Hepatocyte (in vitro differentiated cells): ENCODE results near the gene GLRX. TPM values are rescaled to one million over a fixed set of nuclear protein-coding genes. Genes with fewer than 3 reads are reported as not detected.
"Not testable (repeated sequence)": the region's sequence is repeated elsewhere in the genome, so short reads cannot be mapped to it uniquely, and the experiment has no call there.

Experiments
- DNase-seq: peaks from one replicate; pipeline ENCODE4 v3.0.0-alpha.2; 2016; ENCODE audit warnings: low spot score
- H2AFZ ChIP-seq: fragments of 200-600 bp; sonication (generic); 2 replicates; pipeline ENCODE4 v1.6.0; 2016; ENCODE audit warnings: antibody characterized with exemption, mild to moderate bottlenecking
- H3K27ac ChIP-seq: fragments of 200-600 bp; sonication (generic); 2 replicates; pipeline ENCODE4 v1.5.1; 2016; ENCODE audit warnings: mild to moderate bottlenecking
- H3K27me3 ChIP-seq: fragments of 200-600 bp; sonication (generic); 2 replicates; pipeline ENCODE4 v1.6.1; 2016
- H3K36me3 ChIP-seq: fragments of 200-600 bp; sonication (generic); replicated peaks from 2 replicates; pipeline ENCODE4 v1.5.1; 2016; ENCODE audit warnings: low read depth; ENCODE audit not compliant: insufficient read depth
- H3K4me1 ChIP-seq: fragments of 200-600 bp; sonication (generic); 2 replicates; pipeline ENCODE4 v1.5.1; 2016; ENCODE audit warnings: mild to moderate bottlenecking, moderate library complexity; ENCODE audit not compliant: insufficient read depth
- H3K4me2 ChIP-seq: fragments of 200-600 bp; sonication (generic); 2 replicates; pipeline ENCODE4 v1.6.0; 2016
- H3K4me3 ChIP-seq: fragments of 200-600 bp; sonication (generic); 2 replicates; pipeline ENCODE4 v1.5.1; 2016; ENCODE audit warnings: mild to moderate bottlenecking
- H3K79me2 ChIP-seq: fragments of 200-600 bp; sonication (generic); 2 replicates; pipeline ENCODE4 v1.6.0; 2017; ENCODE audit warnings: mild to moderate bottlenecking
- H3K9me2 ChIP-seq: fragments of 200-600 bp; sonication (generic); replicated peaks from 2 replicates; pipeline ENCODE4 v1.6.0; 2017; ENCODE audit warnings: mild to moderate bottlenecking; ENCODE audit not compliant: insufficient read depth
- H3K9me3 ChIP-seq: fragments of 200-600 bp; sonication (generic); 2 replicates; pipeline ENCODE4 v1.5.1; 2016; ENCODE audit warnings: low read depth, mild to moderate bottlenecking
- H4K20me1 ChIP-seq: fragments of 200-600 bp; sonication (generic); 2 replicates; pipeline ENCODE4 v1.6.0; 2016; ENCODE audit warnings: mild to moderate bottlenecking; ENCODE audit not compliant: insufficient read depth, poor library complexity, severe bottlenecking
- EZH2 ChIP-seq: fragments of 200-600 bp; sonication (generic); IDR thresholded peaks from 2 replicates; pipeline ENCODE4 v1.6.1; 2016; ENCODE audit warnings: antibody characterized with exemption, mild to moderate bottlenecking, borderline replicate concordance
- EZH2phosphoT487 ChIP-seq: fragments of 200-600 bp; sonication (generic); IDR thresholded peaks from one replicate; pipeline ENCODE4 v1.6.1; 2018; ENCODE audit warnings: antibody characterized with exemption, mild to moderate bottlenecking, low read depth, moderate library complexity; ENCODE audit not compliant: unreplicated experiment, severe bottlenecking
- whole genome bisulfite sequencing: methylation state at CpG from one replicate; pipeline ENCODE4 v1.1.6; 2016; ENCODE audit warnings: low lambda C conversion rate; ENCODE audit errors: missing lambda C conversion rate; 5-methylcytosine and 5-hydroxymethylcytosine counted together
- polyA plus RNA-seq: library from polyadenylated mRNA; unstranded; fragments of >200 nt; fragmentation: Nextera tagmentation; extraction: Ambion mirVana; gene quantifications from 2 replicates; pipeline ENCODE4 v1.2.1, GENCODE V29; 2016
- total RNA-seq: library from RNA; depleted of rRNA; stranded (reverse); fragments of >200 nt; gene quantifications from 2 replicates; pipeline ENCODE4 v1.2.3, GENCODE V29; 2014
- TF ChIP-seq, protein P1 (sequence below): fragments of 200-600 bp; sonication (generic); IDR thresholded peaks from 2 replicates; pipeline ENCODE4 v1.5.1; 2016; ENCODE audit warnings: antibody characterized with exemption, mild to moderate bottlenecking; ENCODE audit not compliant: poor library complexity

GLRX gene
- total and polyA plus RNA-seq, 2 experiments from 2014 or later = 79.1 to 101 TPM

DNA sequence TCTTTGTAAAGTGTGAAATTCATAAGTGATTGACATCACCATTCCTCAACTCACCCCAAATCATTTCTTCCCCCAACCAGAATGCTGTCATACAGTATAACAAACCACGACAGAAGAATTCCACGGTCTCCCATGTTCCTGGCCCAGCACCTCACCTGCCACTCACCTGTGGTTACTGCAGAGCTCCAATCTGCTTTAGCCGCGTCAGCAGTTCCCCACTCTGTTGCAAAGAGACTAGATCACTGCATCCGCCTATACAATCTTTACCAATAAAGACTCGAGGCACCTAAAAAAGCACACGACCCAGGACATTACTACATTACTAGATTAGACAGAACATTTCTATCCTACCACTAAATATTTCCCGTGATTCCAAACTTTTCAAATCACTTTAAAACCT, 6.2 kb downstream of the GLRX start:
- no peak overlapping the region for H3K27ac ChIP-seq
- no peaks in the 10 kb centered on the region for H3K9me2 ChIP-seq
- WGBS = 95% methylated on average over 8 of the region's 8 CpGs
- peaks cover 57% of the 10 kb centered on the region for H3K79me2 ChIP-seq
- no peak overlapping the region for H3K4me3 ChIP-seq
- H3K36me3 ChIP-seq = no peaks in the 10 kb centered on the region
- H4K20me1 ChIP-seq = peaks cover 3% of the 10 kb centered on the region
- TF ChIP-seq, protein P1, sequence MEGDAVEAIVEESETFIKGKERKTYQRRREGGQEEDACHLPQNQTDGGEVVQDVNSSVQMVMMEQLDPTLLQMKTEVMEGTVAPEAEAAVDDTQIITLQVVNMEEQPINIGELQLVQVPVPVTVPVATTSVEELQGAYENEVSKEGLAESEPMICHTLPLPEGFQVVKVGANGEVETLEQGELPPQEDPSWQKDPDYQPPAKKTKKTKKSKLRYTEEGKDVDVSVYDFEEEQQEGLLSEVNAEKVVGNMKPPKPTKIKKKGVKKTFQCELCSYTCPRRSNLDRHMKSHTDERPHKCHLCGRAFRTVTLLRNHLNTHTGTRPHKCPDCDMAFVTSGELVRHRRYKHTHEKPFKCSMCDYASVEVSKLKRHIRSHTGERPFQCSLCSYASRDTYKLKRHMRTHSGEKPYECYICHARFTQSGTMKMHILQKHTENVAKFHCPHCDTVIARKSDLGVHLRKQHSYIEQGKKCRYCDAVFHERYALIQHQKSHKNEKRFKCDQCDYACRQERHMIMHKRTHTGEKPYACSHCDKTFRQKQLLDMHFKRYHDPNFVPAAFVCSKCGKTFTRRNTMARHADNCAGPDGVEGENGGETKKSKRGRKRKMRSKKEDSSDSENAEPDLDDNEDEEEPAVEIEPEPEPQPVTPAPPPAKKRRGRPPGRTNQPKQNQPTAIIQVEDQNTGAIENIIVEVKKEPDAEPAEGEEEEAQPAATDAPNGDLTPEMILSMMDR = no peak
- no peak for TF ChIP-seq EZH2phosphoT487
- TF ChIP-seq EZH2 = no peak
- no peak overlapping the region for H2AFZ ChIP-seq
- H3K4me2 ChIP-seq = no peak overlapping the region
- H3K27me3 ChIP-seq = no peaks in the 10 kb centered on the region
- no peaks in the 10 kb centered on the region for H3K9me3 ChIP-seq
- H3K4me1 ChIP-seq = peaks cover 37% of the 10 kb centered on the region
- no peak for DNase-seq

DNA sequence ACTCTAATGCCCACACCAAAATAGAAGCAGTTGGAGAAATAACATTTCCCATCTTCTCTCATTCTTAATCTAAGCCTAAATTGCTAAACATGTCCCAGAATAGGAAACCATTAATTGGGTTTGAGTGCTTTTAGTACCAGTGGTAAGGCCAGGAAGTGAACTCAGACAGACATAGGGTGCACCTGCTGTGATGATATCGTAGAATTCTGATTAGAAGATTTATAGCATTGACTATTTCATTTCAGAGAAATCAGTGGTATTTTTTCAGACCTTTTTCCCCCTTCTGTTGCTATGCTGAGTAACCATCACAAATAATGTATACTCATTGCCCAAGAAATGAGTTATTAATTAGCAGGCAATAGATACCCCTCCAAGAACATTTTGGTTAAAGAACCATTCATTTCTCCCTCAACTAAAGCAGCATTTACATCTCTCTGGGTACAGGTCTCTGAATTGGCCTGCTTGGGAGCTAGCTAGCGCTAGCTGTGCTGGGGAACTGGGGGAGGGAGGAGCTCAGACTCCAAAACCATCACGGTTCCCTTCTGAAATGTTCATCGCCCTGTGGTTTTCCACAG, 7.3 kb downstream of the GLRX start:
- Histone ChIP-seq H3K9me2 (no peaks in the 10 kb centered on the region), H3K27me3 (no peaks in the 10 kb centered on the region), H3K27ac (no peak overlapping the region), H3K9me3 (no peaks in the 10 kb centered on the region), H3K36me3 (no peaks in the 10 kb centered on the region), H3K4me2 (no peak overlapping the region), H3K4me3 (no peak overlapping the region), H3K79me2 (peaks cover 46% of the 10 kb centered on the region), H2AFZ (no peak overlapping the region), H4K20me1 (no peaks in the 10 kb centered on the region), H3K4me1 (peaks cover 42% of the 10 kb centered on the region)
- DNase-seq = no peak
- WGBS = 96% methylated on average over 4 of the region's 4 CpGs
- no peak for TF ChIP-seq EZH2phosphoT487
- TF ChIP-seq, protein P1 = no peak
- no peak for TF ChIP-seq EZH2

DNA sequence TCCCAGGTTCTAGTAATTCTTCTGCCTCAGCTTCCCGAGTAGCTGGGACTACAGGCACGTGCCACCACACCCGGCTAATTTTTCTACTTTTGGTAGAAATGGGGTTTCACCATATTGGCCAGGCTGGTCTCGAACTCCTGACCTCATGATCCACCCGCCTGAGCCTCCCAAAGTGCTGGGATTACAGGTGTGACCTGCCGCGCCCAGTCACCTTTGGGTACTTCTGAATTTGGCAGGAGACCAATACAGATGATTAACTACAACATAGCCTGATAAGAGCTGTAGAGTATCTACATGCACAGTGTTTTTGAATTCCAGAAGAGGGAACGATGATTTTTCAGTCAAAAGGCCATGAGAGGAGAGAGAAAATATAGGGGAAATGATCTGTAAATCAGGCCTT, 9.5 kb downstream of the GLRX start:
- peaks cover 46% of the 10 kb centered on the region for H3K4me1 ChIP-seq
- not testable (repeated sequence) for H3K4me3 ChIP-seq, H2AFZ ChIP-seq, H3K36me3 ChIP-seq, H3K9me3 ChIP-seq, H3K9me2 ChIP-seq, H4K20me1 ChIP-seq, H3K27me3 ChIP-seq, H3K4me2 ChIP-seq, DNase-seq
- peak overlapping the region; percentile 96 for H3K27ac ChIP-seq
- 85% methylated on average over 8 of the region's 8 CpGs for WGBS
- peaks cover 24% of the 10 kb centered on the region for H3K79me2 ChIP-seq

DNA sequence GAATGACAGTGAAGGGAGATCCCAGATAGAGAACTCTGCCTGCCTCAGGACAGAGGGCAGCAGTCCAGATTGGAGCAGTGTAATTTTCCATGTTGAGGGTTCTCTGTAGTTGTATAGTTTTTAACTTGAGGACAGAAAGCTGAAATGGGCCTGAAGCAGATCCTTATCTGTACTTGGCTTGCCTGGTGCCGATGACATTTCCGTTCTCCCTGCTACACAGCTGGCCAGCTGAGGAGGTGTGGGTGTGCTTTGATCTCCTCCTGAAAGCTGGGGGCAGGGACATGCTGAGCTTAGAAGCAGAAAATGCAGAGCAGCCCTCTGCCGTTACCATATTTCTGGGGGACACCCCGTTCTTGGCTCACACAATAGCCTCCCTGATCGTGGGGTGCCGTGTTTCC, 10.5 kb downstream of the GLRX start:
- Histone ChIP-seq H2AFZ (no peak overlapping the region), H3K4me1 (peaks cover 40% of the 10 kb centered on the region), H3K27ac (peak overlapping the region; percentile 96), H3K27me3 (no peaks in the 10 kb centered on the region), H3K9me3 (no peaks in the 10 kb centered on the region), H4K20me1 (no peaks in the 10 kb centered on the region), H3K4me2 (peak overlapping the region; percentile 56), H3K36me3 (no peaks in the 10 kb centered on the region), H3K9me2 (no peaks in the 10 kb centered on the region), H3K79me2 (peaks cover 15% of the 10 kb centered on the region), H3K4me3 (no peak overlapping the region)
- peak; percentile 58 for DNase-seq
- WGBS = 26% methylated on average over 6 of the region's 6 CpGs
- no peak for TF ChIP-seq EZH2phosphoT487
- TF ChIP-seq EZH2 = no peak
- TF ChIP-seq, protein P1 = no peak

DNA sequence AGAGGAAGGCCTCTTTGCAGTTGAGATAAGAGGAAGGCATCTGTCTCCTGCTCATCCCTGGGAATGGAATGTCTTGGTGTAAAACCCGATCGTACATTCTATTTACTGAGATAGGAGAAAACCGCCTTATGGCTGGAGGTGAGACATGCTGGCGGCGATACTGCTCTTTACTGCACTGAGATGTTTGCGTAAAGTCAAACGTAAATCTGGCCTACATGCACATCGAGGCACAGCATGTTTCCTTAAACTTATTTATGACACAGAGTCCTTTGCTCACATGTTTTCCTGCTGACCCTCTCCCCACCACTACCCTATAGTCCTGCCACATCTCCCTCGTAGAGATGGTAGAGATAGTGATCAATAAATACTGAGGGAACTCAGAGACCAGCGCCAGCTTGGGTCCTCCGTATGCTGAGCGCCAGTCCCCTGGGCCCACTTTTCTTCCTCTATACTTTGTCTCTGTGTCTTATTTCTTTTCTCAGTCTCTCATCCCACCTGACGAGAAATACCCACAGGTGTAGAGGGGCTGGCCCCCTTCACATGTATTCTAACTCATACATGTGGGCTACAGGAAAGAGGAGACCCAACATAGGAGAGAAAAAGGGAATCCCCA, 11.0 kb downstream of the GLRX start:
- not testable (repeated sequence) for H3K36me3 ChIP-seq, H4K20me1 ChIP-seq, H3K27me3 ChIP-seq, H2AFZ ChIP-seq, H3K9me2 ChIP-seq, H3K9me3 ChIP-seq, H3K4me3 ChIP-seq, DNase-seq
- Histone ChIP-seq H3K4me1 (peaks cover 37% of the 10 kb centered on the region), H3K4me2 (peak overlapping the region; percentile 63), H3K79me2 (peaks cover 11% of the 10 kb centered on the region), H3K27ac (peak overlapping the region; percentile 96)
- WGBS = 40% methylated on average over 13 of the region's 13 CpGs

DNA sequence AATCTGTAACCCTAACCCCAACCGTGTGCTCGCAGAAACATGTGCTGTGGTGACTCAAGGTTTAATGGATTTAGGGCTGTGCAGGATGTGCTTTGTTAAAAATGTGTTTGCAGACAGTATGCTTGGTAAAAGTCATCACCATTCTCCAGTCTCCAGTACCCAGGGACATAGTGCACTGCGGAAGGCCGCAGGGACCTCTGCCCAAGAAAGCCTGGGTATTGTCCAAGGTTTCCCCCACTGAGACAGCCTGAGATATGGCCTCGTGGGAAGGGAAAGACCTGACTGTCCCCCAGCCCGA, 11.5 kb downstream of the GLRX start:
- not testable (repeated sequence) for H3K79me2 ChIP-seq, H4K20me1 ChIP-seq, H3K4me3 ChIP-seq, H2AFZ ChIP-seq, H3K27me3 ChIP-seq, H3K36me3 ChIP-seq, H3K9me2 ChIP-seq, H3K9me3 ChIP-seq, DNase-seq
- Histone ChIP-seq H3K27ac (peak overlapping the region; percentile 96), H3K4me1 (peaks cover 37% of the 10 kb centered on the region), H3K4me2 (peak overlapping the region; percentile 63)
- 26% methylated on average over 6 of the region's 6 CpGs for WGBS
